GM19397 (cell line): ENCODE data around the gene RNF13.
"Not testable (repeated sequence)": the region's sequence is repeated elsewhere in the genome, so short reads cannot be mapped to it uniquely, and the experiment has no call there.

Experiments used
- ATAC-seq: cut with Tn5 transposase; IDR thresholded peaks from one replicate; pipeline ENCODE4 v1.9.1; 2021; ENCODE audit warnings: mild to moderate bottlenecking, moderate library complexity; ENCODE audit not compliant: unreplicated experiment

RNF13 gene

DNA sequence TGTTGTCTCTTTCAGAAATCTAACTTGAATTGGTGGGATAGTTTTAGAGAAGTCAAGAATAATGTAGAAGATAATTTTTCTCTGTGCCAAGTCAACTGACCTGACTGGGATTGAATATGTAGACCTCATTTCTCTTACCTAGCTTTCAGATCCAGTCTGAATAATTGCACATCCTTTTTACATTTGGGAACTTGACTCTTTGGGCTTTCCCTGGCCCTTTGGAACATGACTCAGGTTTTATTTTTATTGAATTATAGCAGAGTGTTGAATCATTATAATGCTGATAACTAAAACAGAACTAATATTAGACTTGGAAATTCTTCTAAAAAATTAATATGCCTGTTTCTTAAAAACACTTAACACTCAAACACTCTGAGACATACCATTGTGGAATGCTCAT is 81.2 kb downstream of the RNF13 start:
- ATAC-seq = no peak

DNA sequence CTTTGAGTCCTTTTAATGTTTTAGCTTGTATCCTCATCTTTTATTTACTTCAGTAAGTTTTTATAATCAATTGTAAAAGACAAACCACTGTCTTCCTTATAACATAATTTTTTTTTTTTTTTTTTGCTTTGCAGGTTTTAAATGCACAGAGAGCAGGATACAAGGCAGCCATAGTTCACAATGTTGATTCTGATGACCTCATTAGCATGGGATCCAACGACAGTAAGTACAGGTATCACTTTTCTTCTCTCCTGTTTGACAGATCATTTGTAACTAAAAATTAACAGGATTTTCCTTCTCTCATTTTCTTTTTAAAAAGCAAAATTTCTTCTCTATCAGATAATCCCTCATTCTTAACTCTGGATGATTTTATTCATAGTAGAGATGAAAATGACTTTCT is 82.3 kb downstream of the RNF13 start:
- ATAC-seq = no peak

- no peak for ATAC-seq
Measured at GRCh38 chr3:149895769-149896168, 82.8 kb downstream of the RNF13 start.

DNA sequence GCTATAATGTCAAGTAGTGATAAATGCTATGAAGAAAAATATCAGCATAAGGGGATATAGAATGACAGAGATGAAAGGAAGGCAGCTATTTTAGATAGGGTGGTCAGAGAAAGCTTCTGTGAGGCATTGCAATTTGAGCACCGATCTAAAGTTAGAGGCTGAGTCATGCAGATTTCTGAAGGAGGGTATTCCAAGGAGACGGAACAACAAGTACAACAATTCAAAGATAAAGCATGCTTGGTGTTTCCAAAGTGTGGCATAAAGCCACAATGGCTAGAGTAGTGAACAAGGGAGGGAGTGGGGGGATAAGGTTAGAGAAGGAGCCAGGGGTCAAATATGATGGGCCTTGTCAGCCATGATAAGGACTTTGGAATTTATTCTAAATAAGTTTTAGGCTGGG is 85.8 kb downstream of the RNF13 start:
- no peak for ATAC-seq

GRCh38 chr3:149900322-149900721 is 87.3 kb downstream of the RNF13 start:
- ATAC-seq = no peak

- ATAC-seq = no peak
Measured at GRCh38 chr3:149901770-149902169, 88.8 kb downstream of the RNF13 start.

- no peak for ATAC-seq
Measured at GRCh38 chr3:149902498-149903139, 89.6 kb downstream of the RNF13 start.

- no peak for ATAC-seq
Measured at GRCh38 chr3:149906036-149906435, 93.0 kb downstream of the RNF13 start.

DNA sequence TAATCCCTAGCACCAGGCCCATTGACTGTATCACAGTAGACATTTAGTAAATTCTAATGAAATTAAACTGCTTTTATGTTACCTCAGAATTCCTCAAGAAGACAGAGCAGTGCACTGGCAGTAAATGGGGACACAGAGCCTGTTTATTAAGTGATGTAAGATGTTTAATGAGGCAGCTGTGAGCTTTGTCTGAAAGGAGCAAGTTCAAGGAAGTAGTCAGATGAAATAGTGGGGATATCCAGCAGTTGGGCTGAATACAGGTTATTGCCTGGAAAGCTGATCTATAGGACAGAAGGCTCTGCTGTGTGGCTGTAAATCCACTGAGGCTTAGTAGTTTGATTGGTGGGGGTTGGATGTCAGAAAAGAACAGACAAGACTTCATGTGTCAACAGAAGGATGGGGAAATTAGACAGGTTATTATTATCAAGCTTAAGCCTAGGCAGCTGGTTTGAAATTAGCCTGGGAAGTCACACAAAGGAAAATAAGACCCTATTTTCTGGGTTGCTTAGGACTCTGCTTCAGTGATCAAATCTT is 95.5 kb downstream of the RNF13 start:
- ATAC-seq = no peak

- no peak for ATAC-seq
Measured at GRCh38 chr3:149909923-149910322, 96.9 kb downstream of the RNF13 start.

- ATAC-seq = no peak
Measured at GRCh38 chr3:149917124-149917667, 104.2 kb downstream of the RNF13 start.

- ATAC-seq = no peak
Measured at GRCh38 chr3:149919509-149919908, 106.5 kb downstream of the RNF13 start.

- ATAC-seq = no peak
Measured at GRCh38 chr3:149920119-149920518, 107.1 kb downstream of the RNF13 start.

- ATAC-seq = no peak
Measured at GRCh38 chr3:149933008-149933407, 120.0 kb downstream of the RNF13 start.

DNA sequence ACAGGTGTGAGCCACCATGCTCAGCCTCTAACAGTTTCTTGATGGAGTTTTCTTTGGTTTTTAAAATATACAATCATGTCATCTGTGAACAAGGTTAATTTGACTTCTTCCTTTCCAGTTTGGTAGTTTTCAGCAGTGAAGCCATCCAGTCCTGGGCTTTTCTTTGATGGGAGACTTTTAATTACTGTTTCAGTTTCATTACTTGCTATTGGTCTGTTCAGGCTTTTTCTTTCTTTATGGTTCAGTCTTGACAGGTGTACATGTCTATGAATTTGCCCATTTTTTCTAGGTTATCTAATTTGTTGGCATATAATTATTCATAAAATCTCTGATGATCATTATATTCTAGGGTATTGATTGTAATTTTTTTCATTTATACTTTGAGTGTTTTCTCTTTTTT is 120.8 kb downstream of the RNF13 start:
- ATAC-seq = no peak

- no peak for ATAC-seq
Measured at GRCh38 chr3:149934524-149934923, 121.5 kb downstream of the RNF13 start.

DNA sequence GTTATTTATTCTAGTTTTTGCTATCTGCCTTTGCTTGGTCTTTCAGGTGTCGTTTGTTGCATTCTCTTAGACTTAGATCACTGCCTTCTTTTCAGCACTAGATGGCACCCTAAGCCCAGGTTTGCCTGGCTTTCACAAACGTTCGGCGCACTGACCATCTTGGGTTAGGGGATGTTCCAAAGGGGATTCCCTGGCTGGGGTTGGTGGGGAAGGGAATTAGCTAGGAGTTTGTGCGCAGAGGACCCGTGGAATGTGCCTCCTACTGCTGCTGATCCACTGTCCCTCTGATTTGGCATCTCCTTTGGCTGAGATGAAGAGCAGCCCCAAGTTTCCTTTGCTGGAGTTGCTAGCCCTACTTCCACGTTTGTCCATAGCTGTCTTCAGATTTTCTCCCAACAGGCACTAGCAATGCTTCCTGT is 123.8 kb downstream of the RNF13 start:
- ATAC-seq = peak; percentile 53

- ATAC-seq = not testable (repeated sequence)
Measured at GRCh38 chr3:149938392-149939055, 125.5 kb downstream of the RNF13 start.

DNA sequence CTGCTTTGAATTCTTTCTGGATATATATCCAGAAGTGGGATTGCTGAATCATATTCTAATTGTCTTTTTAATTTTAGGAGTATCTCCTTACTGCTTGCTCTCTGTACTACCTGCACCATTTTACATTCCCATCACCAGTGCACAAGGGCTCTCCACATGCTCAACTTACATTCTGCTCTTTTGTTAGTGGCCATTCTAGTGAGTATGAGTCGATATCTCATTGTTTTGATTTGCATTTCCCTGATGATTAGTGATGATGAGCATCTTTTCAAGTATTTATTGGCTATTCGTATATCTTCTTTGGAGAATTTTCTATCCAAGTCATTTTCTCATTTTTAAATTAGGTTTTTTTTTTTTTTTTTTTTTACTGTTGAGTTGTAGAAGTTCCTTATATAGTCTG is 128.2 kb downstream of the RNF13 start:
- ATAC-seq = no peak

DNA sequence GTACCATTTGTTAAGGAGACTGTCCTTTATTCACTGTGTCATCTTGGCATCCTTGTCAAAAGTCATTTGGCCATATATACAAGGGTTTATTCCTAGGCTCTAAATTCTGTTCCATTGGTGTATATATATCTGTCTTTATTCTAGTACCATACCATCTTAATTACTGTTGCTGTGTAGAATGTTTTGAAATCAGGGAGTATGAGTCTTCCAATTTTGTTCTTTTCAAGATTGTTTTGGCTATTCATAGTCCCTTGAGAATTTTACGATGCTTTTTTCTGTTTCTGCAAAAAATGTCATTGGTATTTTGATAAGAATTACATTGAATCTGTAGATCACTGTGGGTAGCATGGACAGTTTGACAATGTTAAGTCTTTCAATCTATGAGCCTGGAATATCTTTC is 128.9 kb downstream of the RNF13 start:
- no peak for ATAC-seq

DNA sequence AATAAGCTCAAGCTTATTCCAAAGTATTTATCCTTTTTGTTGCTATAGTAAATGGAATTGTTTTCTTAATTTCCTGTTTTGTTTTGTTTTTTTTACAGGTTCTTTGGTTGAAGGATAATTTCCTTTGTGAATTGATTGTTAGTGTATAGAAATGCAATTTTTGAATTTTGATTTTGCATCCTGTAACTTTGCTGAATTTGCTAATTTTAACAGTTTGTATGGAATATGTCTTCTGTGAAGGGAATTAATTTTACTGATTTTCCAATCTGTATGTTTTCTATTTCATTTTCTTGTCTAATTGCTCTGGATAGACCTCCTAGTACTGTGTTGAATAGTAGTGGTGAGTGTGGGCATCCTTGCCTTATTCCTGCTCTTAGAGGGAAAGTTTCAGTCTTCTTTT is 129.4 kb downstream of the RNF13 start:
- ATAC-seq = no peak

GRCh38 chr3:149943966-149944365 is 131.0 kb downstream of the RNF13 start:
- not testable (repeated sequence) for ATAC-seq
